GM12891 (cell line): ENCODE results near the gene GEMIN7.

Experiments used
- PAX5 ChIP-seq: IDR thresholded peaks from 2 replicates; pipeline ENCODE4 v1.6.1; 2011; ENCODE audit warnings: low read length, moderate library complexity, mild to moderate bottlenecking; ENCODE audit not compliant: insufficient read depth, severe bottlenecking
- POLR2A ChIP-seq: IDR thresholded peaks from 2 replicates; pipeline ENCODE4 v1.6.1; 2011; ENCODE audit warnings: low read depth, low read length, control low read depth
- POLR2AphosphoS5 ChIP-seq: IDR thresholded peaks from 2 replicates; pipeline ENCODE4 v1.6.1; 2011; ENCODE audit warnings: low read depth, low read length, control low read depth
- POU2F2 ChIP-seq: IDR thresholded peaks from 2 replicates; pipeline ENCODE4 v1.6.1; 2011; ENCODE audit warnings: low read depth, mild to moderate bottlenecking, control low read depth, low read length, moderate library complexity
- SPI1 ChIP-seq: IDR thresholded peaks from 2 replicates; pipeline ENCODE4 v1.6.1; 2011; ENCODE audit warnings: low read depth, low read length, control low read depth
- TAF1 ChIP-seq: IDR thresholded peaks from 2 replicates; pipeline ENCODE4 v1.6.1; 2011; ENCODE audit warnings: low read depth, low read length, control low read depth

GRCh38 chr19:45107621-45108150, 28.6 kb downstream of the GEMIN7 start:
- TF ChIP-seq POLR2A (no peak), TAF1 (no peak), SPI1 (no peak), POLR2AphosphoS5 (no peak), PAX5 (no peak), POU2F2 (no peak)
